Fibroblast of lung (primary cell): Measurements from ENCODE around the gene AP4B1.

Experiments
- CTCF ChIP-seq, 2 donors: IDR thresholded peaks in 1 of 2; conservative IDR thresholded peaks in 1 of 2; 1 replicate in 1 of 2; 2 replicates in 1 of 2; pipeline ENCODE4 v1.5.1; 2011 to 2012; ENCODE audit warnings: low read length in 2 of 2, control low read depth in 1 of 2, inconsistent platforms in 1 of 2, low read depth in 1 of 2, mild to moderate bottlenecking in 1 of 2
- EZH2 ChIP-seq: IDR thresholded peaks from 2 replicates; pipeline ENCODE4 v1.5.1; 2012; ENCODE audit warnings: low read length, control low read depth, mild to moderate bottlenecking; ENCODE audit errors: missing control alignments

- TF ChIP-seq CTCF (conservative IDR thresholded peaks at IDR 0.05 in 1 of 2, IDR thresholded peaks at IDR 0.05 in 1 of 2; ENCODE audit: low read depth in 1 of 2, low read length in 2 of 2) (no peak), EZH2 (no peak)
These were observed 26.0 kb upstream of the AP4B1 start for GRCh38 chr1:113930499-113931161.
